Erythroblast (primary cell): ENCODE measurements around the gene TSEN2.

Source experiments
- GATA1 ChIP-seq: IDR thresholded peaks from 2 replicates; pipeline ENCODE4 v1.6.1; 2011; ENCODE audit warnings: low read depth, mild to moderate bottlenecking, control low read depth, low read length, moderate library complexity
- POLR2A ChIP-seq: IDR thresholded peaks from 2 replicates; pipeline ENCODE4 v1.6.1; 2011; ENCODE audit warnings: mild to moderate bottlenecking, low read length

DNA sequence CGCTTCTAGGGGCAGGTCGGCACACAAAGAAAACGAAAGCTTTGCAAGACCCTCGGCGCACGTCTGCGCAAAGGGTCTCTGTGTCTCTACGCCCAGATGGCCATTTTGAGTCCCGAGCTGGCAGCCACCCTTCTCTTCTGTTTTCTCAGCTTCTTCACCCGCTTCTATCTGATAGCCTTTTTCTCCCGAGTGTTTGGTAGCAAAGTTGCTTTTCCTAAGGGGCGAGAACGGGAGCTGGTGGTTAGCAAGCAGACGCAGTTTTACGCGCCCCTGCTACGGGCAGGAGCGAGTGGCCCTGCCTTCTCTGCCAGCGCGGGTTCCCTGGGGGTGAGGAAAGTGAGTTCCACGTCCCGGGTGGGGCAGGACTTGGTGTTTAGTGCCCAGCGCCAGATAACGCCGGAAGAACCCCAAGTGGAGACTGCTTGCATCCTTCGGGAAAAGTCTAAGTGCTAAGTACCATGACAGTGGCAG is 69.7 kb downstream of the TSEN2 start:
- TF ChIP-seq POLR2A, result peak; percentile 65
- TF ChIP-seq GATA1, result no peak
